ENCODE results near the gene MICB. TPM values are rescaled to one million over a fixed set of nuclear protein-coding genes. Genes with fewer than 3 reads are reported as not detected.
"Not testable (repeated sequence)": the region's sequence is repeated elsewhere in the genome, so short reads cannot be mapped to it uniquely, and the experiment has no call there.

MICB gene
- total RNA-seq, 1 donor: 16.6 TPM

DNA sequence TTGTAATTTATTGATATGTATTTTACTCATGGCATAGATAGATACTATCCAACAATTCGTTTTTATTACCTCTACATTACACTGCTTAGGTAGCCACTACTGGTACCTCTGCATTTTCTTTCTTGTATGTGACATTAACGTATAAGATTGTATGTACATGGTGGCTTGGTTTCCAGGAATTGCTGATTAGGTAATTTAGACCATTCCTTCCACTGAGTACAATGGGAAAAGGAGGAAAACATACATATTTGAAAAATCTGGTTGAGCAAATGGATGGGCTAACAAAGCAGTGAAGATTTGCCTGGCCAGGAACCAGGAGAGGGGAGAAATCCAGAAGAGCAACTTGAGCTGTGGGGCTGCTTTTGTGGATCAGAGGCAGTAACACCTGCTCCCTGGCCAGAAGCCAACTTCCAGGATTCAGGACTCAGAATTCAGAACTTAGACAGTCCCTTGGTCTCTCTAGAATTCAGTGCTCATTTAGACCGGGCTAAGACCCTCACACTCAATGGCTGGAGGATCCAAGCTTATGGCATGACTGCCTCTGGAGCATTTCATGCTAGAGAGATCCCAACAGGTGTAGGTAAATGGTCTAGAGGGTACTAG lies 17.9 kb upstream of the MICB start:
- TF ChIP-seq, protein P1, sequence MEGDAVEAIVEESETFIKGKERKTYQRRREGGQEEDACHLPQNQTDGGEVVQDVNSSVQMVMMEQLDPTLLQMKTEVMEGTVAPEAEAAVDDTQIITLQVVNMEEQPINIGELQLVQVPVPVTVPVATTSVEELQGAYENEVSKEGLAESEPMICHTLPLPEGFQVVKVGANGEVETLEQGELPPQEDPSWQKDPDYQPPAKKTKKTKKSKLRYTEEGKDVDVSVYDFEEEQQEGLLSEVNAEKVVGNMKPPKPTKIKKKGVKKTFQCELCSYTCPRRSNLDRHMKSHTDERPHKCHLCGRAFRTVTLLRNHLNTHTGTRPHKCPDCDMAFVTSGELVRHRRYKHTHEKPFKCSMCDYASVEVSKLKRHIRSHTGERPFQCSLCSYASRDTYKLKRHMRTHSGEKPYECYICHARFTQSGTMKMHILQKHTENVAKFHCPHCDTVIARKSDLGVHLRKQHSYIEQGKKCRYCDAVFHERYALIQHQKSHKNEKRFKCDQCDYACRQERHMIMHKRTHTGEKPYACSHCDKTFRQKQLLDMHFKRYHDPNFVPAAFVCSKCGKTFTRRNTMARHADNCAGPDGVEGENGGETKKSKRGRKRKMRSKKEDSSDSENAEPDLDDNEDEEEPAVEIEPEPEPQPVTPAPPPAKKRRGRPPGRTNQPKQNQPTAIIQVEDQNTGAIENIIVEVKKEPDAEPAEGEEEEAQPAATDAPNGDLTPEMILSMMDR (IDR thresholded peaks at IDR 0.05; ENCODE audit: insufficient read depth, low read length): no peak
- H3K4me3 ChIP-seq (ENCODE audit: low read depth, low read length): no peak overlapping the region
- no peak for DNase-seq (ENCODE audit: low read depth)

DNA sequence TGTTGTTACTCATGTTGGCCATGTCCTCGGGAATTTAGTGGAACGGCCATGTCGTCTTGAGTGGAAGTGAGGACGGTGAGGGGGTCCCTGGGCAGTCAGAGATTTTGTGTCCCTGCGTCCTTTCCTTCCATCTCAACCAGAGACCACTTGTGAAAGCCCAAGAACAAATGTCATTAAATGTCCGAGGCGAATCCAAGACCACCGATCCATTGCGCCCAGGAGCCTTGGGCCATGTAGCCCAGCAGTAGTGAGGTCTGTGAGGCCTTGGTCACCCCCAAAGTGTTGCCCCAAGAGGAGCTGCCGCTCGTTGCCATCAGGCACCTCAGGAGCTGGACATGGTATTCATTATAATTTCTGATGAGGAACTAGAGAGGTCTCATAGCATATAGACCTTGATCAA lies 17.4 kb upstream of the MICB start:
- no peak for DNase-seq (ENCODE audit: low read depth)
- TF ChIP-seq, protein P1 (IDR thresholded peaks at IDR 0.05; ENCODE audit: insufficient read depth, low read length): no peak
- no peak overlapping the region for H3K4me3 ChIP-seq (ENCODE audit: low read depth, low read length)

DNA sequence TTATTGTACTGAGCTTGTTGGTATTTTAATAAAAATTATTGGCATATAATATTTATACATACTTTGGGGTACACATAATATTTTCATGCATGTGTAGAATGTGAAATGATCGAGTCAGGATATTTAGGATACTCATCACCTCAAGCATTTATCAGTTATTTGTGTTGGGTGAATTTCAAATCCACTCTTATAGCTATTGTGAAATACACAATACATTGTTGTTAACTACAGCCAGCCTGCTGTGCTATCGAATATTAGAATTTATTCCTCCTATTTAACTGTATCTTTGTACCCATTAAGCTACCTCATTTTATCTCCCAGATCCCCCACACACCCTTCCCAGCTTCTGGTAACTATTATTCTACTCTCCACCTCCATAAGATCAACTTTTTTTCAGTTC lies 14.6 kb upstream of the MICB start:
- no peak for DNase-seq (ENCODE audit: low read depth)
- TF ChIP-seq, protein P1 (IDR thresholded peaks at IDR 0.05; ENCODE audit: insufficient read depth, low read length): no peak
- H3K4me3 ChIP-seq (ENCODE audit: low read depth, low read length): no peak overlapping the region

DNA sequence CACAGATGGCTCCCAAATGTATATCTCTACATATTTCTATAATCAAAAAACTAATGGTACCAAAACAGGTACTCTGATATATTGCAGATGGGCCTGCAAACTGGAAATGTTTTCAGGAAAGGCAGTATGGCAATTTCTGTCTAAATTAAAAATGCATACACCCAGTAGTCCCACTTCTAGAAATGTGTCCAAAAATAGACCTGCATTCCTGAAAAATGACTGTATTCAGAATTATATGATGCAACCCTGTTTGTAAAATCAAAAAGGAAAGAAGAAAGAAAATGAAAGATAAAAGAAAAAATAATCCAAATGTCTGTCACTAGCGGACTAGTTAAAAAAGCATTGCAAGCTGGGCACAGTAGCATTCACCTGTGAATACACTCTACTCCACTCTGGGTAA lies 12.9 kb upstream of the MICB start:
- TF ChIP-seq, protein P1 (IDR thresholded peaks at IDR 0.05; ENCODE audit: insufficient read depth, low read length): no peak
- DNase-seq (ENCODE audit: low read depth): no peak
- no peak overlapping the region for H3K4me3 ChIP-seq (ENCODE audit: low read depth, low read length)

DNA sequence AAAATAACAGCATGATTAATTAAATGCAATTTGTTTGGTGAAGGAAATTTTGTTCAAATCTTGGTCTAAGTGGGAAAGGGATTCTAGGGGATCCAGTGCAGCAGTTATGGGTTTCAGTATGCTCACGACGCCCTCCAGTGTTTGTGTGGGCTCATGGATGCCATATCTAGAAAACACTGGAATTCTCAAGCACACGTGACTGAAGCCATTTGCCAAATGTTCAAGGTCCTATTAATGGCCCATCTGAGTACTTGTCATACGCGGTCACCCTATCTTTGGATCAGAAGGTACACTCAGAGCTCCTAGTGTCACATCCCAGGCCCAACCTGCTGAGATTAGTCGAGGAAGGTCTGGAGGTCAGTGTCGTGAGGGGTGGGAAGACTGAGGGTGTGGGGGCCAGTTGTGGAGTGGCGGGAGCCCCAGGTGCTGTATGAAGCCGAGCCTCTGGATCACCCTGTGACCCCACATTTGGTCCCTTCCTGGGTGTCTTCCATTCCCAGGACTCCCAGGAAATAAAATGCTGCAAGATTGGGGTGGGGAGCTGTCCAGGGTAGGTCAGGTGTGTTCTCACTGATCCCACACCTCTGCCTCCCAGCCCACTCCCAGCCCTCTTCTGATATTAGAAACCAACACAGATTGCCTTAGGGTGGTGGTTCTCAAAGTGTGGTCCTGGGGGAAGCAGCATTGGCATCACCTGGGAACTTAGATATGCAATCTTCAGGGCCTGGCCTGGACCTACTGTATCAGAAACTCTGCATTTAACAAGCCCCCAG lies 11.7 kb upstream of the MICB start:
- DNase-seq (ENCODE audit: low read depth); H3K4me3 ChIP-seq (ENCODE audit: low read depth, low read length): not testable (repeated sequence)

DNA sequence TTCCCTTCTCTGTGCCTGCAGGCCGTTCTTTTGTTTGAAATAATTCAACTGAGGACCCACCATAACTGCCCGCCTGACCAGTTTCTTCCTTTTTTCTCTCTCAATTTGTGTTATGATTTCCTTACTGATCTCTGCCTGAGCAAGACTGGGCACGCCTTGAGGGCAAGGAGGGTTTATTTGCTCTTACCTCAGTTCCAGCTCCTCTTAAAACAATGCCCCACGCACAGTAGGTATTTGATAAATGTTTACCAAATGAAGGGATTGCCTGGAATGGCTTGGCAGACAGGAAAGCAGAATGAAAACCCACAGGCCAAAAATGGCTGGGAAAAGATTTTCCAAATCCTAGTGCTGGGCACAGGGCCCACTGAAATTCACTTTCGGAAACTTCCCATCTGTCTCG lies 10.3 kb upstream of the MICB start:
- not testable (repeated sequence) for H3K4me3 ChIP-seq (ENCODE audit: low read depth, low read length); DNase-seq (ENCODE audit: low read depth)

DNA sequence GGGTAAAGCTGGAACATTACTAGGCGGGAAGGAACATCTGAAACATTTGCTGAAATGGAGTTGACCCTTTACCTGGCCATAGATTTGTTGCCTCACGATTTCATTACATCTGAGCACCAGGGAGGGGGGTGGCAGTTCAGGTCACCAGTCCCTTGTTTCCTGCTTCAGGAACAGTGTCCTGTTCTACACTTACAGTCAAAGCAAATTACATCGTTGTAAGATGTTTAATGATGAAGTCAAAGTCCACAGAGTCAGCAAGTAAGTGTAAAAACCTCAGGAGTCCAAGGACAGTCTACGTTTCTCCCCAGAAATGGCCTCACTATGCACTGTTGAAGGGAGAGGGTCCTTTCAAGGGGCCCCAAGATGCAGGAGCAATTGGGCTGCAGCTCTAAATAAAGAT lies 8.9 kb upstream of the MICB start:
- no peak overlapping the region for H3K4me3 ChIP-seq (ENCODE audit: low read depth, low read length)
- TF ChIP-seq, protein P1 (IDR thresholded peaks at IDR 0.05; ENCODE audit: insufficient read depth, low read length): no peak
- DNase-seq (ENCODE audit: low read depth): no peak

Data from fibroblast of the aortic adventitia (primary cell).